GM12864 (cell line): ENCODE data around the gene ABHD17C.

Source experiments
- DNase-seq: peaks from one replicate; pipeline ENCODE4 v3.0.0-alpha.2; 2011; ENCODE audit warnings: low read depth
- H3K4me3 ChIP-seq: 2 replicates; pipeline ENCODE4 v1.5.1; 2011; ENCODE audit warnings: mild to moderate bottlenecking, low read depth, low read length, control low read depth
- TF ChIP-seq, protein P1 (sequence below): IDR thresholded peaks from 2 replicates; pipeline ENCODE4 v1.5.1; 2011; ENCODE audit warnings: low read depth, mild to moderate bottlenecking, moderate library complexity, low read length, control low read depth, inconsistent platforms; ENCODE audit errors: missing control alignments

The ABHD17C gene

DNA sequence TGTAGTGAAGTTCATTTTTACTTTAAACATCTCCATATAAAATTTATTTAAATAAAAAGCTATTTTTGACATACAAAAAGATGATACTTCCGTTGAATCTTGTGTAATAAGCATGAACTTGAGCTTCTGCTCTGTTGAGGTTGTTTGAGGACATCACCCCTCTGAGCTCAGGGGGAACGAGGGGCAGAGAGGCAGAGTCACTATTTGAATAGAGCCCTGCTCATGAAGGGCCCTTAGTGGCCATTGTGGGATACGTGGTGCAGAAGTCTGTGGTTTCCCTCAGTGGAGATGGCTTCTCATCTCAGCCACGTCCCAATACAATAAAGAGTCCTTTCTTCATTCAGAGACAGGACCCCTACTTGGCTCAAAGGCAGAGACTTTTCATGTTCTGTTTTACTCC lies 94.7 kb downstream of the ABHD17C start:
- no peak for DNase-seq
- TF ChIP-seq, protein P1, sequence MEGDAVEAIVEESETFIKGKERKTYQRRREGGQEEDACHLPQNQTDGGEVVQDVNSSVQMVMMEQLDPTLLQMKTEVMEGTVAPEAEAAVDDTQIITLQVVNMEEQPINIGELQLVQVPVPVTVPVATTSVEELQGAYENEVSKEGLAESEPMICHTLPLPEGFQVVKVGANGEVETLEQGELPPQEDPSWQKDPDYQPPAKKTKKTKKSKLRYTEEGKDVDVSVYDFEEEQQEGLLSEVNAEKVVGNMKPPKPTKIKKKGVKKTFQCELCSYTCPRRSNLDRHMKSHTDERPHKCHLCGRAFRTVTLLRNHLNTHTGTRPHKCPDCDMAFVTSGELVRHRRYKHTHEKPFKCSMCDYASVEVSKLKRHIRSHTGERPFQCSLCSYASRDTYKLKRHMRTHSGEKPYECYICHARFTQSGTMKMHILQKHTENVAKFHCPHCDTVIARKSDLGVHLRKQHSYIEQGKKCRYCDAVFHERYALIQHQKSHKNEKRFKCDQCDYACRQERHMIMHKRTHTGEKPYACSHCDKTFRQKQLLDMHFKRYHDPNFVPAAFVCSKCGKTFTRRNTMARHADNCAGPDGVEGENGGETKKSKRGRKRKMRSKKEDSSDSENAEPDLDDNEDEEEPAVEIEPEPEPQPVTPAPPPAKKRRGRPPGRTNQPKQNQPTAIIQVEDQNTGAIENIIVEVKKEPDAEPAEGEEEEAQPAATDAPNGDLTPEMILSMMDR = no peak
- no peak overlapping the region for H3K4me3 ChIP-seq

DNA sequence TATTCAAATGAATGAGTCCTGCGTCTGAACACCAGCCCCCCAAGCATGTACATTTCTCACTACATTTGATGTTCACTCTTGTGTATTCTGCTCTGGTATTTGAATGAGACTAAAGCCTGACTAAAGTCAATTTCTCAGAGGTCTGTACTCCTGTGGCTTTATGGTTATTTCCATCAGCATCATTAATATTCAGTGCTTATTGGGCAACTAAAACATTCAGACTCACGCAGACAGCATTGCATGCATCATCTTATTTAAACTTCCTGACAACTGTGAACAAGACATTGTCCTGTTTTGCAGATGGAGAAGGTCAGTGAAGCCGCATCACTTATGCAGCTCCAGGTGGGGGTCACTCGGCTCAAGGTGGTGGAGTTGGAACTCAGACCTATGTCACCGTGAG lies 95.1 kb downstream of the ABHD17C start:
- no peak for DNase-seq
- TF ChIP-seq, protein P1 = no peak

DNA sequence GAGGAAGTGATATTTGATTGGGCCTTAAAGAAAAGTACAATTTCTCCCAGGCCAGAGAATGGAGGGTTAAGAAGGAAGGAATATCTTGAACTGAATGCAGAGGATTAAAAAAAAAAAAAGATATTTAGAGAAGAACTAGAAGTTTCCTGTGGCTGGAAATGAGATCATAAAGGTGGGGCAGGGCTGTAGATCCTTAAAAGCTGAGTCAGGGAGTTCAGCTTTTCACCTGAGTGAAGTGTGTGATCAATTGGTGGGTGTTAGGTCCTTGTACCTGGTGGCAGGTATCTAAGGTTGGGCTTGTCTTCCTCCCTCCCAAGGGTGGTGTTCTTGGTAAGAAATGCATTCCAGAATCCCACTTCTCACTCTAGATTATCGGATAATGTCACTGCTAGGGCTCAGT lies 95.9 kb downstream of the ABHD17C start:
- TF ChIP-seq, protein P1 = no peak
- no peak for DNase-seq
- H3K4me3 ChIP-seq = no peak overlapping the region

More for the DNA sequence above, 95.1 kb downstream of the ABHD17C start:
- H3K4me3 ChIP-seq = no peak overlapping the region

DNA sequence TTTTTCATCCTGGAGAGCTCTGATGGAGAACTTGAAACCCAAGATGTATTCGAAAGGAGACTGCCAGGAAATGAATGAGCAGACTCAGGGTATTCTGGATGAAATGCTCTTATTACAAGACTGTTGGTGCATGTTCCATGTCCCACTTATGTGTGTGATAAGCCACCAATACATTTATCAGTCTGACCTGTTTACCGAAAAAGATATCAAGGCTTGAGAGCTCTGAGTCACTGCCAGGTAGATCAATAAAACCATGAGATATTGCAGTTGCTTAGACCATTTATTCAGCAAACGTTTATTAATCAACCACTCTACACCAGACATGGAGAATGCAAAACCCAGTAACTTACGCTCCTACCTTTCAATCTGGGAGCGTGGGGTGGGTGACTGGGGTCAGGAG lies 101.3 kb downstream of the ABHD17C start:
- TF ChIP-seq, protein P1 = no peak
- H3K4me3 ChIP-seq = no peak overlapping the region
- no peak for DNase-seq

DNA sequence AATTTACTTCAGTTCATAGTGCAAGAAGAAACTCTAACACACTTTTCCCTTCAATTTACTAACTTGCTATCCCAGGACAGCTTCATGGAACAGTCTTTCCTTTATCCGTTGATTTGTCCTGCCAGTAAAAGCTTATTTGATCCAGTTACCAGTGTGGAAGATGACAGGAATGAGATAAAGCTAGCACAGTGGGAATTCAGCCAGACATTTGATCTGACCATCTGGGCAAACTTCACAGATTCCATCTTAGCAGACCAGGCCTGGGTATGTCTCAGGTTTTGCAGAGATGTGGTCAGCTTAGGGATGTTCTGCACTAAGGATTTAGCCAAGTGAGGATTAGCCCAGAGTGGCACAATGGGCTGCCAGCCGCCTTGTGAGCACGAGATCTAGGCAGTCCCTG lies 103.8 kb downstream of the ABHD17C start:
- H3K4me3 ChIP-seq = no peak overlapping the region
- no peak for DNase-seq
- TF ChIP-seq, protein P1 = no peak

DNA sequence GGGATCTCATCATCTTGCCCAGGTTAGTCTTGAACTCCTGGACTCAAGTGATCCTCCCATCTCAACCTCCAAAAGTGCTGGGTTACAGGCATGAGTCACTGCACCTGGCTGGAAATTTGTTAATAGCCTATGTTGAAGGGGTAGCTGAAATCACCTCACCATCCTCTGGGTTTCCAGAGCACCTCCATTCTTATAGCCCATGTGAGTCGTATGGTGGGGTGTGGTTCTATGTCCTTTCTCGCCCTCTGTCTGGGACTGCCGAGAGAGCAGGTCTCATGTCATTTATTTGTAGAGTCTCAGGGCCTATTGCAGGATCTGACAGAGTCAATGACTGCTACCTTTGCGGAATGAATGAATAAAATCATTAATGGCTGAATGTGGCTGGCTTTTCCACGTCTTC lies 105.0 kb downstream of the ABHD17C start:
- TF ChIP-seq, protein P1 = no peak
- no peak for DNase-seq
- H3K4me3 ChIP-seq = no peak overlapping the region

DNA sequence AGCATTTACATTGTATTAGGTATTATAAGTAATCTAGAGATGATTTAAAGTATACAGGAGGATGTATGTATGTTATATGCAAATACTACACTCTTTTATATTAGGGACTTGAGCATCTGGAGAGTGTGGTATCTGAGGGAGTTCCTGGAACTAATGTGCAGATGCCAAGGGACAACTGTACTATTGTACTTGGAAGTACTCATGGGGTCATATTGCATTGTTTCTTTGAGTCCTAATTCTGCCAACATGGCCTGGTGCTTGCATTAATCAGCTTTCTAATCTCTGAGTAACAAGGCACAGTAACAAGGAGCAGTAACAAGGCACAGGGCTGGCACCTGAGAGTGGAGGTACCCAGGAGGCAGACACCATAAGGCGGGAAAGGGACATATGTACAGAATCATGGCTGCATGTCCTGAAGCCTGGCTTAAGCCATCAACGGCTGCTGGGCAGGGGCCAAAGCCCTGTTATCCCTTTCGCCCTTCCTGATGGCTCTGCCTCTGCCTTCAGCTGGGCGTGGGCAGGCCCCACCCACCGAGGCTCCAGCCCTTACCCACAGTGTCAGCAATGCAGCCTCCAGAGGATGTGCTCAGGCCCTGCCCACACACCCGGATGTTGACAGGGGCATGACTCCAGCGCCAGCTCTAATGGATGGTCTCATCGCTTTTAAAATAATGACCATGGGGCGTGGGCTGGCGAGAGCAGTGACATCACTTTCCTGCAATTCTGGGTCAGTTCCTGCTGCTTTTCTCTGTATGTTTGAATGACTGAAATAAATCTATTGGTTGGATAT lies 107.0 kb downstream of the ABHD17C start:
- DNase-seq = no peak
- TF ChIP-seq, protein P1 = no peak
- no peak overlapping the region for H3K4me3 ChIP-seq
